Adrenal gland (tissue), 5 donors: ENCODE measurements around the gene SERTAD1.

ENCODE experiments used
- POLR2A ChIP-seq, 2 donors: fragments of 450-650 bp; IDR thresholded peaks; one replicate each; pipeline ENCODE4 v1.6.1; 2017; ENCODE audit warnings: antibody characterized with exemption in 2 of 2, mild to moderate bottlenecking in 2 of 2, moderate library complexity in 1 of 2
- TF ChIP-seq, protein P1 (sequence below), 6 experiments: fragments of 450-650 bp in 4 of 6; fragments of 200-600 bp in 2 of 6; sonication (generic) in 1 of 6; IDR thresholded peaks; 1 replicate in 5 of 6; 2 replicates in 1 of 6; pipeline versions ENCODE4 v1.5.1 to v1.8.0; 2016 to 2021; ENCODE audit warnings: antibody characterized with exemption in 6 of 6, mild to moderate bottlenecking in 2 of 6, moderate library complexity in 1 of 6
- donor health status: DM: no; HTN: no; CAD: no.

DNA sequence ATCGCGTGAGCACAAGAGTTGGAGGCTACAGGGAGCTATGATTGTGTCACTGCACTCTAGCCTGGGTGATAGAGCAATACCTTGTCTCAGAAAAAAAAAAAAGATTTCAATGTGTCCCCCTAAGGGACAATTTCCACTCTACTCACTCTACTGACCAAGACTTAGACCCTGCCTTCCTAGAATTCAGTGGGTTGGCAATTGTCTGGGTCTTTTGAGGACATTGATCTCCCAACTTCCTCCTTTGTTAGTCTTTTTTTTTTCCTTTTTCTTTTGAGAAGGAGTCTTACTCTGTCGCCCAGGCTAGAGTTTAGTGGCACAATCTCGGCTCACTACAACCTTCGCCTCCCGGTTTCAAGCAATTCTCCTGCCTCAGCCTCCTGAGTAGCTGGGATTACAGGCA, 43.2 kb upstream of the SERTAD1 start:
- TF ChIP-seq, protein P1, sequence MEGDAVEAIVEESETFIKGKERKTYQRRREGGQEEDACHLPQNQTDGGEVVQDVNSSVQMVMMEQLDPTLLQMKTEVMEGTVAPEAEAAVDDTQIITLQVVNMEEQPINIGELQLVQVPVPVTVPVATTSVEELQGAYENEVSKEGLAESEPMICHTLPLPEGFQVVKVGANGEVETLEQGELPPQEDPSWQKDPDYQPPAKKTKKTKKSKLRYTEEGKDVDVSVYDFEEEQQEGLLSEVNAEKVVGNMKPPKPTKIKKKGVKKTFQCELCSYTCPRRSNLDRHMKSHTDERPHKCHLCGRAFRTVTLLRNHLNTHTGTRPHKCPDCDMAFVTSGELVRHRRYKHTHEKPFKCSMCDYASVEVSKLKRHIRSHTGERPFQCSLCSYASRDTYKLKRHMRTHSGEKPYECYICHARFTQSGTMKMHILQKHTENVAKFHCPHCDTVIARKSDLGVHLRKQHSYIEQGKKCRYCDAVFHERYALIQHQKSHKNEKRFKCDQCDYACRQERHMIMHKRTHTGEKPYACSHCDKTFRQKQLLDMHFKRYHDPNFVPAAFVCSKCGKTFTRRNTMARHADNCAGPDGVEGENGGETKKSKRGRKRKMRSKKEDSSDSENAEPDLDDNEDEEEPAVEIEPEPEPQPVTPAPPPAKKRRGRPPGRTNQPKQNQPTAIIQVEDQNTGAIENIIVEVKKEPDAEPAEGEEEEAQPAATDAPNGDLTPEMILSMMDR (IDR thresholded peaks at IDR 0.05) = no peak
- no peak for TF ChIP-seq POLR2A (IDR thresholded peaks at IDR 0.05)
